Measurements from ENCODE around the gene CFAP100.

Gene CFAP100

GRCh38 chr3:126438746-126439145 lies 44.0 kb downstream of the CFAP100 start:
- FAIRE-seq = no peak
- TF ChIP-seq CTCF (IDR thresholded peaks at IDR 0.05; ENCODE audit: insufficient read depth, missing control alignments) = no peak
- DNase-seq (ENCODE audit: insufficient read length, low spot score) = no peak

DNA sequence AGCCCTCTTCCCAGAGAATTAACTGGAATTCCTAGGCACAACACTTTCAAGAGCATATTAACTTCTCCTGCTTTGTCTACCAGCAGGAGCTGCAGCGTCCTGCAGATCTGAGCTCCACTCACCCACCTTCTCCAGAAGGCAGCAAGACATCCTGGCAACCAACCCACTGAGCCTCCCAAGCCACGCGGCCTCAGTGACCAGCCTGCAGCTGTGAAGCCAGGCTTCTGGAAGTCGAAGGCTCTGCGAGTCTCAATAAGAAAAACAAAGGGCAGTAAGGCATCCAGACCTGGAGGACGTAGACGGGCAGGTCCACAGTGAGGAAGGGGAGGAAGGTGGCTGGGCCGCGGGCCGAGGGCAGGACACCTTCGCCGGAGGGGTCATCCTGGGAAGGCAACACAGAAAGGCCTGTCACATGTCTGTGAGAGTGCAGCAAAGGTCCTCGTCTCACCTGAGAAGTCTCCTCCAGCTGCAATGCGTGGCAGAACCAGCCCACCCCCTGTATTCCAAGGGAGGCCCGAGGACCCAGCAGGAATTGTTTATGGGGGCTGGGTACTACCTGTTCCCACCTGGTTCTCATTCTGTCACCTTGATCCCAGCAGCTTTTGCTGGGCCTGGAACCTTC lies 44.7 kb downstream of the CFAP100 start:
- TF ChIP-seq CTCF (IDR thresholded peaks at IDR 0.05; ENCODE audit: insufficient read depth, missing control alignments) = no peak
- FAIRE-seq (no peak), DNase-seq (ENCODE audit: insufficient read length, low spot score) (no peak)

GRCh38 chr3:126439968-126440708 lies 45.4 kb downstream of the CFAP100 start:
- no peak for DNase-seq (ENCODE audit: insufficient read length, low spot score)
- no peak for FAIRE-seq
- TF ChIP-seq CTCF (IDR thresholded peaks at IDR 0.05; ENCODE audit: insufficient read depth, missing control alignments) = no peak

GRCh38 chr3:126440709-126440995 lies 45.9 kb downstream of the CFAP100 start:
- no peak for FAIRE-seq
- TF ChIP-seq CTCF (IDR thresholded peaks at IDR 0.05; ENCODE audit: insufficient read depth, missing control alignments) = no peak
- DNase-seq (ENCODE audit: insufficient read length, low spot score) = no peak

GRCh38 chr3:126441256-126441880 lies 46.7 kb downstream of the CFAP100 start:
- no peak for DNase-seq (ENCODE audit: insufficient read length, low spot score)
- no peak for TF ChIP-seq CTCF (IDR thresholded peaks at IDR 0.05; ENCODE audit: insufficient read depth, missing control alignments)
- FAIRE-seq = no peak

DNA sequence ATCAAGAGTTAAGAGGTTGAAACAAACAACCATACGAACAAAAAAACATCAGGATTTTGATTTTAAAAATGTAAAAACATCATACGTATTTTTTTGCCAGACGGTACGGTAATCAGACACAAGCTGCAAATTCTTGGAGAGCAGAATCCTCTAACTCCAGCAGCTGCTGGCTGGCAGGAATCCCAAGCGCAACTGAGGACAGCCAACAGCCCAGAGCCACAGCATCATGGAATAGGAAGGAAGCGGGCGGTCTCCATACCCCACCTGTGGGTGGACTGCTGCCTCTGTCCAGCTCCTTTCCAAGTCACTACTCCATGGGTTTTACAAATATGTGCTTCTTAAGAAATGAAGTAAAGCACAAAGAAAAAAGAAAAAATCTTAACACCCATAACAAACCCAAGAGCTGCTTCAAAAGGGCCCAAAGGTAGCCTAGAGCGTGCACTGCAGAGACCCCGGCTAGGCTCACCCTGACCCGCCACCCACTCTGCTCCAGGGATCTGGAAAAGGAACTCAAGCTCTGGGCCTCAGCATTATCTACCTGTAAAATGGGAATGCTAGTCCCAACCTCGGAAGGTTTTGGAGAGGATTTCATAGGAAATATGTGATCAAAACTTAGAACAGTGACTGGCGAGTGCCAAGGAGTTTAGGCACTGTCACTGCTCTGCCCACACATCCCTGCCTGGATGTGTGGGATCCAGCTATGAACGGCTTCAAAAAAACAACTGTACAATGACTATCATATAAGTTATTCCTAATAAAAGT lies 47.6 kb downstream of the CFAP100 start:
- no peak for TF ChIP-seq CTCF (IDR thresholded peaks at IDR 0.05; ENCODE audit: insufficient read depth, missing control alignments)
- FAIRE-seq (no peak), DNase-seq (ENCODE audit: insufficient read length, low spot score) (no peak)

Measured in D721Med (cell line).